ENCODE results near the gene TANK. TPM values are rescaled to one million over a fixed set of nuclear protein-coding genes. Genes with fewer than 3 reads are reported as not detected.

TANK gene
- total and polyA plus RNA-seq, 2 of the 13 experiments (the other 11 are each of a cell fraction or from before 2014, with no cell fraction given): 66.9 to 96.1 TPM

DNA sequence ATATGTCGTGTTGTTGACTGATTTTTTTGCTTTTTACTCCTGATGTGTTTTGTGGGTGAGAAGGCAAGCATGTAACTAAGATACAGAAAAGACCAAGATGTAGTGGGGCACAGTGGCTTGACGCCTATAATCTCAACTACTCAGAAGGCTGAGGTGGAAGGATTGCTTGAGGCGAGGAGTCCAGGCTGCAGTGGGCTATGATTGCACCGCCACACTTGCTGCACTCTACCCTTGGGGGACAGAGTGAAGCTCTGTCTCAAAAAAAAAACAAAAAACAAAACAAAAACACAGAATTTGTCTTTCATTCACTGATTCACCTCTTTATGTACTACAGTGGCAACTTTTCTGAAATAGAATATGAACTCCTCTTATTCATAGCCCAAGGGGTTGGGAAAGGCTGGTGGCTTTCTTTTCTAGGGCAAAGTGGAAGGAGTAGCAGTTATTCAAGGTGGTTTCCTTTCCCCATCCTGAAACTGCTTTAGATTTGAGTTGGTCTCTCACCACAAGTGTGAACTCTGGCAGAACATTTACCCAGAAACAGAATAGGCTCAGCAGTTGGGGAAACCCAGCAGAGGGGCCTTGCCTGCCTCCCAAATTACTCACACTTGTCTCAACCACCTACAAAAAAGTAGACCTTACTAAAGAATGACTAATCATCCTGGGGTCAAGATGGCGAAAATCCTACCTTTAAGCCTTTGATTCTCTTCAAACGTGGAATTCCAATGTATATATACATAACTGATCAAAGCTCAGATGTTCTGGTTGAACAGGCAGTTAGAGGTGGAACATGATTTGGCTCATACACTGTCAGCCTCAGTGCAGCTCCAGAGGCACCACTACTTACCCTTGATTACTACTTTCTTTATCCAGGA lies 6.5 kb downstream of the TANK start (continued):
- 0 out of 2 replicates have a peak, but pooled peaks have one; percentile 5 for TF ChIP-seq THRA (CRISPR knock-in tag; IDR thresholded peaks at IDR 0.05; ENCODE audit: borderline replicate concordance)
- no peak for TF ChIP-seq HDAC1 (CRISPR knock-in tag; IDR thresholded peaks at IDR 0.05)
- peak; percentile 88; the same call in 1 of the 2 replicates for TF ChIP-seq ZBTB20 (CRISPR knock-in tag; IDR thresholded peaks at IDR 0.05; ENCODE audit: borderline replicate concordance, low read depth)
- TF ChIP-seq, protein P1, sequence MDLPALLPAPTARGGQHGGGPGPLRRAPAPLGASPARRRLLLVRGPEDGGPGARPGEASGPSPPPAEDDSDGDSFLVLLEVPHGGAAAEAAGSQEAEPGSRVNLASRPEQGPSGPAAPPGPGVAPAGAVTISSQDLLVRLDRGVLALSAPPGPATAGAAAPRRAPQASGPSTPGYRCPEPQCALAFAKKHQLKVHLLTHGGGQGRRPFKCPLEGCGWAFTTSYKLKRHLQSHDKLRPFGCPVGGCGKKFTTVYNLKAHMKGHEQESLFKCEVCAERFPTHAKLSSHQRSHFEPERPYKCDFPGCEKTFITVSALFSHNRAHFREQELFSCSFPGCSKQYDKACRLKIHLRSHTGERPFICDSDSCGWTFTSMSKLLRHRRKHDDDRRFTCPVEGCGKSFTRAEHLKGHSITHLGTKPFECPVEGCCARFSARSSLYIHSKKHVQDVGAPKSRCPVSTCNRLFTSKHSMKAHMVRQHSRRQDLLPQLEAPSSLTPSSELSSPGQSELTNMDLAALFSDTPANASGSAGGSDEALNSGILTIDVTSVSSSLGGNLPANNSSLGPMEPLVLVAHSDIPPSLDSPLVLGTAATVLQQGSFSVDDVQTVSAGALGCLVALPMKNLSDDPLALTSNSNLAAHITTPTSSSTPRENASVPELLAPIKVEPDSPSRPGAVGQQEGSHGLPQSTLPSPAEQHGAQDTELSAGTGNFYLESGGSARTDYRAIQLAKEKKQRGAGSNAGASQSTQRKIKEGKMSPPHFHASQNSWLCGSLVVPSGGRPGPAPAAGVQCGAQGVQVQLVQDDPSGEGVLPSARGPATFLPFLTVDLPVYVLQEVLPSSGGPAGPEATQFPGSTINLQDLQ (CRISPR knock-in tag; IDR thresholded peaks at IDR 0.05): no peak
- peak; percentile 81; the same call in 1 of the 2 replicates for TF ChIP-seq NR2F2 (IDR thresholded peaks at IDR 0.05; ENCODE audit: borderline replicate concordance, low read depth)
- TF ChIP-seq MED8 (CRISPR knock-in tag; IDR thresholded peaks at IDR 0.05; ENCODE audit: insufficient replicate concordance): peak; percentile 23
- no peak for TF ChIP-seq FOXO1 (CRISPR knock-in tag; IDR thresholded peaks at IDR 0.05)
- TF ChIP-seq ZSCAN9 (CRISPR knock-in tag; IDR thresholded peaks at IDR 0.05; ENCODE audit: borderline replicate concordance): no peak; the same call in 1 of the 2 replicates
- no peak for TF ChIP-seq ZBTB33 (CRISPR knock-in tag; IDR thresholded peaks at IDR 0.05)
- TF ChIP-seq ZNF460 (CRISPR knock-in tag; IDR thresholded peaks at IDR 0.05; ENCODE audit: borderline replicate concordance): peak; percentile 79
- TF ChIP-seq SIN3A (IDR thresholded peaks at IDR 0.05; ENCODE audit: borderline replicate concordance, low read depth, low read length): no peak
- TF ChIP-seq CEBPG (CRISPR knock-in tag; IDR thresholded peaks at IDR 0.05): 0 out of 2 replicates have a peak, but pooled peaks have one; percentile 6
- TF ChIP-seq ZNF12 (CRISPR knock-in tag; IDR thresholded peaks at IDR 0.05): no peak
- peak; percentile 19; the same call in 1 of the 2 replicates for TF ChIP-seq NCOR1 (IDR thresholded peaks at IDR 0.05; ENCODE audit: borderline replicate concordance, low read length)
- TF ChIP-seq JUNB (CRISPR knock-in tag; IDR thresholded peaks at IDR 0.05; ENCODE audit: borderline replicate concordance): no peak
- peak; percentile 59; the same call in 1 of the 2 replicates for TF ChIP-seq CREM (IDR thresholded peaks at IDR 0.05)
- TF ChIP-seq CREM (CRISPR knock-in tag; IDR thresholded peaks at IDR 0.05): no peak
- TF ChIP-seq, protein P2, sequence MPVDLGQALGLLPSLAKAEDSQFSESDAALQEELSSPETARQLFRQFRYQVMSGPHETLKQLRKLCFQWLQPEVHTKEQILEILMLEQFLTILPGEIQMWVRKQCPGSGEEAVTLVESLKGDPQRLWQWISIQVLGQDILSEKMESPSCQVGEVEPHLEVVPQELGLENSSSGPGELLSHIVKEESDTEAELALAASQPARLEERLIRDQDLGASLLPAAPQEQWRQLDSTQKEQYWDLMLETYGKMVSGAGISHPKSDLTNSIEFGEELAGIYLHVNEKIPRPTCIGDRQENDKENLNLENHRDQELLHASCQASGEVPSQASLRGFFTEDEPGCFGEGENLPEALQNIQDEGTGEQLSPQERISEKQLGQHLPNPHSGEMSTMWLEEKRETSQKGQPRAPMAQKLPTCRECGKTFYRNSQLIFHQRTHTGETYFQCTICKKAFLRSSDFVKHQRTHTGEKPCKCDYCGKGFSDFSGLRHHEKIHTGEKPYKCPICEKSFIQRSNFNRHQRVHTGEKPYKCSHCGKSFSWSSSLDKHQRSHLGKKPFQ (CRISPR knock-in tag; IDR thresholded peaks at IDR 0.05; ENCODE audit: insufficient replicate concordance): peak; percentile 71
- TF ChIP-seq ZNF567 (CRISPR knock-in tag; IDR thresholded peaks at IDR 0.05; ENCODE audit: borderline replicate concordance): no peak

All from HepG2 (cell line).